Measurements from ENCODE around the gene STK35.

Gene STK35

GRCh38 chr20:2104236-2104635 lies 2.6 kb downstream of the STK35 start:
- H3K36me3 ChIP-seq (ENCODE audit: control insufficient read depth in 1 of 2, insufficient read depth in 2 of 2, low read depth in 1 of 2, low read length in 2 of 2), result peaks cover 5 to 18% of the 10 kb centered on the region in 2 experiments
- H3K9ac ChIP-seq (ENCODE audit: low read length), result peak overlapping the region; percentile 100
- no peak overlapping the region for H2AK5ac ChIP-seq (ENCODE audit: low read length, severe bottlenecking)
- no peak overlapping the region for H3K27ac ChIP-seq (ENCODE audit: low read length, poor library complexity, severe bottlenecking)
- H2BK12ac ChIP-seq (ENCODE audit: low read length in 2 of 2), result no peak overlapping the region
- H3K79me1 ChIP-seq (replicated peaks; ENCODE audit: low read length, poor library complexity, severe bottlenecking), result peaks cover 7% of the 10 kb centered on the region
- H4K8ac ChIP-seq (ENCODE audit: low read length), result no peak overlapping the region
- H3K4me1 ChIP-seq (ENCODE audit: control insufficient read depth, insufficient read depth, low read depth, low read length), result peaks cover 11% of the 10 kb centered on the region
- H3K4ac ChIP-seq (ENCODE audit: low read depth in 1 of 2, low read length in 2 of 2), result no peak overlapping the region
- no peak overlapping the region for H2AFZ ChIP-seq (ENCODE audit: low read depth, low read length)
- no peak overlapping the region for H3K14ac ChIP-seq (ENCODE audit: low read length in 2 of 2)
- 95% methylated on average over 5 of the region's 8 CpGs for WGBS
- no peak overlapping the region for H2BK5ac ChIP-seq (ENCODE audit: low read depth, low read length, poor library complexity, severe bottlenecking)
- H3K9me3 ChIP-seq (ENCODE audit: control insufficient read depth, low read length), result no peaks in the 10 kb centered on the region
- H3K4me2 ChIP-seq (ENCODE audit: low read length, poor library complexity, severe bottlenecking), result peak overlapping the region; percentile 93
- no peak overlapping the region for H2BK120ac ChIP-seq (ENCODE audit: low read depth, low read length)
- H3K4me3 ChIP-seq (ENCODE audit: insufficient read depth in 1 of 2, low read depth in 1 of 2, low read length in 2 of 2), result peak overlapping the region in 1 of 2 experiments; percentile 96
- H4K91ac ChIP-seq (ENCODE audit: low read length), result no peak overlapping the region
- H2BK15ac ChIP-seq (ENCODE audit: low read depth, poor library complexity, severe bottlenecking), result no peak overlapping the region
- no peaks in the 10 kb centered on the region for H3K27me3 ChIP-seq (ENCODE audit: control insufficient read depth in 1 of 2, insufficient read depth in 1 of 2, low read length in 2 of 2)
- no peak overlapping the region for H3K23ac ChIP-seq (ENCODE audit: low read length in 2 of 2)
- no peak overlapping the region for H3K18ac ChIP-seq (ENCODE audit: low read depth in 1 of 2, low read length in 2 of 2)
- peak; percentile 7 for DNase-seq

GRCh38 chr20:2108498-2108897 lies 6.9 kb downstream of the STK35 start:
- Histone ChIP-seq H3K27me3 (ENCODE audit: control insufficient read depth in 1 of 2, insufficient read depth in 1 of 2, low read length in 2 of 2) (no peaks in the 10 kb centered on the region), H2BK5ac (ENCODE audit: low read depth, low read length, poor library complexity, severe bottlenecking) (no peak overlapping the region), H3K23ac (ENCODE audit: low read length in 2 of 2) (no peak overlapping the region), H3K9me3 (ENCODE audit: control insufficient read depth, low read length) (no peaks in the 10 kb centered on the region), H4K8ac (ENCODE audit: low read length) (no peak overlapping the region), H2AK5ac (ENCODE audit: low read length, severe bottlenecking) (peak overlapping the region; percentile 55), H2AFZ (ENCODE audit: low read depth, low read length) (no peak overlapping the region), H3K4ac (ENCODE audit: low read depth in 1 of 2, low read length in 2 of 2) (no peak overlapping the region), H3K14ac (ENCODE audit: low read length in 2 of 2) (no peak overlapping the region), H4K91ac (ENCODE audit: low read length) (no peak overlapping the region), H3K79me1 (replicated peaks; ENCODE audit: low read length, poor library complexity, severe bottlenecking) (peaks cover 7% of the 10 kb centered on the region), H2BK15ac (ENCODE audit: low read depth, poor library complexity, severe bottlenecking) (no peak overlapping the region), H3K9ac (ENCODE audit: low read length) (no peak overlapping the region), H2BK12ac (ENCODE audit: low read length in 2 of 2) (no peak overlapping the region), H3K4me1 (ENCODE audit: control insufficient read depth, insufficient read depth, low read depth, low read length) (peaks cover 11% of the 10 kb centered on the region), H3K4me2 (ENCODE audit: low read length, poor library complexity, severe bottlenecking) (no peak overlapping the region), H3K36me3 (ENCODE audit: control insufficient read depth in 1 of 2, insufficient read depth in 2 of 2, low read depth in 1 of 2, low read length in 2 of 2) (peaks cover 9 to 18% of the 10 kb centered on the region in 2 experiments), H3K4me3 (ENCODE audit: insufficient read depth in 1 of 2, low read depth in 1 of 2, low read length in 2 of 2) (no peak overlapping the region), H3K27ac (ENCODE audit: low read length, poor library complexity, severe bottlenecking) (peak overlapping the region; percentile 62), H3K18ac (ENCODE audit: low read depth in 1 of 2, low read length in 2 of 2) (no peak overlapping the region), H2BK120ac (ENCODE audit: low read depth, low read length) (no peak overlapping the region)
- DNase-seq, result no peak
- WGBS, result 96% methylated on average over 3 of the region's 3 CpGs

GRCh38 chr20:2108987-2109386 lies 7.4 kb downstream of the STK35 start:
- Histone ChIP-seq H3K36me3 (ENCODE audit: control insufficient read depth in 1 of 2, insufficient read depth in 2 of 2, low read depth in 1 of 2, low read length in 2 of 2) (peaks cover 12 to 23% of the 10 kb centered on the region in 2 experiments), H3K18ac (ENCODE audit: low read depth in 1 of 2, low read length in 2 of 2) (no peak overlapping the region), H2AFZ (ENCODE audit: low read depth, low read length) (no peak overlapping the region), H3K4ac (ENCODE audit: low read depth in 1 of 2, low read length in 2 of 2) (no peak overlapping the region), H2BK120ac (ENCODE audit: low read depth, low read length) (no peak overlapping the region), H3K9me3 (ENCODE audit: control insufficient read depth, low read length) (no peaks in the 10 kb centered on the region), H2BK15ac (ENCODE audit: low read depth, poor library complexity, severe bottlenecking) (no peak overlapping the region), H3K14ac (ENCODE audit: low read length in 2 of 2) (no peak overlapping the region), H3K4me3 (ENCODE audit: insufficient read depth in 1 of 2, low read depth in 1 of 2, low read length in 2 of 2) (no peak overlapping the region), H2BK12ac (ENCODE audit: low read length in 2 of 2) (peak overlapping the region in 1 of 2 experiments; percentile 47), H3K27me3 (ENCODE audit: control insufficient read depth in 1 of 2, insufficient read depth in 1 of 2, low read length in 2 of 2) (no peaks in the 10 kb centered on the region), H4K91ac (ENCODE audit: low read length) (no peak overlapping the region), H3K23ac (ENCODE audit: low read length in 2 of 2) (no peak overlapping the region), H3K4me1 (ENCODE audit: control insufficient read depth, insufficient read depth, low read depth, low read length) (peaks cover 11% of the 10 kb centered on the region), H3K27ac (ENCODE audit: low read length, poor library complexity, severe bottlenecking) (peak overlapping the region; percentile 62), H2BK5ac (ENCODE audit: low read depth, low read length, poor library complexity, severe bottlenecking) (no peak overlapping the region), H3K9ac (ENCODE audit: low read length) (peak overlapping the region; percentile 8), H3K4me2 (ENCODE audit: low read length, poor library complexity, severe bottlenecking) (no peak overlapping the region), H2AK5ac (ENCODE audit: low read length, severe bottlenecking) (no peak overlapping the region), H3K79me1 (replicated peaks; ENCODE audit: low read length, poor library complexity, severe bottlenecking) (peaks cover 11% of the 10 kb centered on the region), H4K8ac (ENCODE audit: low read length) (no peak overlapping the region)
- peak; percentile 79 for DNase-seq
- whole genome bisulfite sequencing, result 52% methylated on average over 2 of the region's 4 CpGs

- H4K8ac ChIP-seq (ENCODE audit: low read length), result no peak overlapping the region
These were observed 8.0 kb downstream of the STK35 start for GRCh38 chr20:2109425-2110210.

More at GRCh38 chr20:2109425-2110210, 8.0 kb downstream of the STK35 start:
- H3K4me3 ChIP-seq (ENCODE audit: insufficient read depth in 1 of 2, low read depth in 1 of 2, low read length in 2 of 2), result no peak overlapping the region
- no peak overlapping the region for H2BK15ac ChIP-seq (ENCODE audit: low read depth, poor library complexity, severe bottlenecking)
- H2AFZ ChIP-seq (ENCODE audit: low read depth, low read length), result no peak overlapping the region
- H3K14ac ChIP-seq (ENCODE audit: low read length in 2 of 2), result no peak overlapping the region
- peak; percentile 76 for DNase-seq
- no peak overlapping the region for H3K4me2 ChIP-seq (ENCODE audit: low read length, poor library complexity, severe bottlenecking)
- H3K27me3 ChIP-seq (ENCODE audit: control insufficient read depth in 1 of 2, insufficient read depth in 1 of 2, low read length in 2 of 2), result no peaks in the 10 kb centered on the region
- 59% methylated on average over 5 of the region's 6 CpGs for WGBS
- no peak overlapping the region for H2BK12ac ChIP-seq (ENCODE audit: low read length in 2 of 2)
- peak overlapping the region; percentile 62 for H3K27ac ChIP-seq (ENCODE audit: low read length, poor library complexity, severe bottlenecking)
- H3K4ac ChIP-seq (ENCODE audit: low read depth in 1 of 2, low read length in 2 of 2), result no peak overlapping the region
- H3K4me1 ChIP-seq (ENCODE audit: control insufficient read depth, insufficient read depth, low read depth, low read length), result peaks cover 9% of the 10 kb centered on the region
- H3K36me3 ChIP-seq (ENCODE audit: control insufficient read depth in 1 of 2, insufficient read depth in 2 of 2, low read depth in 1 of 2, low read length in 2 of 2), result peaks cover 16 to 25% of the 10 kb centered on the region in 2 experiments
- H3K79me1 ChIP-seq (replicated peaks; ENCODE audit: low read length, poor library complexity, severe bottlenecking), result peaks cover 16% of the 10 kb centered on the region
- no peaks in the 10 kb centered on the region for H3K9me3 ChIP-seq (ENCODE audit: control insufficient read depth, low read length)
- H3K23ac ChIP-seq (ENCODE audit: low read length in 2 of 2), result no peak overlapping the region
- H2AK5ac ChIP-seq (ENCODE audit: low read length, severe bottlenecking), result no peak overlapping the region
- H2BK120ac ChIP-seq (ENCODE audit: low read depth, low read length), result peak overlapping the region; percentile 39
- H3K9ac ChIP-seq (ENCODE audit: low read length), result peak overlapping the region; percentile 8
- H3K18ac ChIP-seq (ENCODE audit: low read depth in 1 of 2, low read length in 2 of 2), result peak overlapping the region in 1 of 2 experiments; percentile 18
- H2BK5ac ChIP-seq (ENCODE audit: low read depth, low read length, poor library complexity, severe bottlenecking), result no peak overlapping the region
- H4K91ac ChIP-seq (ENCODE audit: low read length), result no peak overlapping the region
